ENCODE data around the gene TOP3B. TPM values are rescaled to one million over a fixed set of nuclear protein-coding genes. Genes with fewer than 3 reads are reported as not detected.

The TOP3B gene
- total and polyA plus RNA-seq, 2 experiments from 2014 or later, result 35.7 to 77.7 TPM

- Histone ChIP-seq H3K79me2 (replicated peaks; ENCODE audit: insufficient read depth) (peaks cover 20% of the 10 kb centered on the region), H3K36me3 (ENCODE audit: insufficient read depth) (no peaks in the 10 kb centered on the region), H3K4me1 (ENCODE audit: insufficient read depth) (peaks cover 3% of the 10 kb centered on the region; the same call in 1 of the 2 replicates), H3K4me3 (no peak overlapping the region), H3K27me3 (ENCODE audit: insufficient read depth) (peaks cover 67% of the 10 kb centered on the region), H3K4me2 (no peak overlapping the region), H4K20me1 (replicated peaks; ENCODE audit: insufficient read depth) (peaks cover 10% of the 10 kb centered on the region), H2AFZ (peak overlapping the region; percentile 59), H3K27ac (ENCODE audit: low read depth) (no peak overlapping the region), H3F3A (replicated peaks; ENCODE audit: low read depth) (no peaks in the 10 kb centered on the region; the same call in 1 of the 2 replicates), H3K9me2 (ENCODE audit: insufficient read depth) (no peaks in the 10 kb centered on the region)
- Mint-ChIP-seq H3K4me1 (peaks cover 6% of the 10 kb centered on the region), H3K9me3 (no peaks in the 10 kb centered on the region), H3K27ac (no peak overlapping the region), H3K27me3 (ENCODE audit: insufficient read depth, low read depth, poor library complexity) (peaks cover 39% of the 10 kb centered on the region), H3K4me3 (no peak overlapping the region), H3K36me3 (ENCODE audit: low read depth) (no peaks in the 10 kb centered on the region)
- ATAC-seq (no peak), DNase-seq (ENCODE audit: low spot score) (no peak)
- TF ChIP-seq CTCF (conservative IDR thresholded peaks at IDR 0.05; ENCODE audit: low read depth in 2 of 2) (no peak), ZNF114 (CRISPR knock-in tag; IDR thresholded peaks at IDR 0.05) (no peak), JUNB (IDR thresholded peaks at IDR 0.05; ENCODE audit: unreplicated experiment) (no peak), EZH2 (IDR thresholded peaks at IDR 0.05; ENCODE audit: low read depth, unreplicated experiment) (no peak), POLR2AphosphoS5 (IDR thresholded peaks at IDR 0.05; ENCODE audit: low read depth) (no peak), EZH2phosphoT487 (IDR thresholded peaks at IDR 0.05; ENCODE audit: unreplicated experiment) (no peak), ETS1 (IDR thresholded peaks at IDR 0.05) (no peak), STAT1 (IDR thresholded peaks at IDR 0.05; ENCODE audit: unreplicated experiment) (no peak), NANOG (IDR thresholded peaks at IDR 0.05; ENCODE audit: borderline replicate concordance) (no peak), ZNF331 (CRISPR knock-in tag; IDR thresholded peaks at IDR 0.05; ENCODE audit: low read depth) (no peak), CREB1 (CRISPR knock-in tag; IDR thresholded peaks at IDR 0.05; ENCODE audit: low read depth) (no peak)
- TF ChIP-seq, protein P1, sequence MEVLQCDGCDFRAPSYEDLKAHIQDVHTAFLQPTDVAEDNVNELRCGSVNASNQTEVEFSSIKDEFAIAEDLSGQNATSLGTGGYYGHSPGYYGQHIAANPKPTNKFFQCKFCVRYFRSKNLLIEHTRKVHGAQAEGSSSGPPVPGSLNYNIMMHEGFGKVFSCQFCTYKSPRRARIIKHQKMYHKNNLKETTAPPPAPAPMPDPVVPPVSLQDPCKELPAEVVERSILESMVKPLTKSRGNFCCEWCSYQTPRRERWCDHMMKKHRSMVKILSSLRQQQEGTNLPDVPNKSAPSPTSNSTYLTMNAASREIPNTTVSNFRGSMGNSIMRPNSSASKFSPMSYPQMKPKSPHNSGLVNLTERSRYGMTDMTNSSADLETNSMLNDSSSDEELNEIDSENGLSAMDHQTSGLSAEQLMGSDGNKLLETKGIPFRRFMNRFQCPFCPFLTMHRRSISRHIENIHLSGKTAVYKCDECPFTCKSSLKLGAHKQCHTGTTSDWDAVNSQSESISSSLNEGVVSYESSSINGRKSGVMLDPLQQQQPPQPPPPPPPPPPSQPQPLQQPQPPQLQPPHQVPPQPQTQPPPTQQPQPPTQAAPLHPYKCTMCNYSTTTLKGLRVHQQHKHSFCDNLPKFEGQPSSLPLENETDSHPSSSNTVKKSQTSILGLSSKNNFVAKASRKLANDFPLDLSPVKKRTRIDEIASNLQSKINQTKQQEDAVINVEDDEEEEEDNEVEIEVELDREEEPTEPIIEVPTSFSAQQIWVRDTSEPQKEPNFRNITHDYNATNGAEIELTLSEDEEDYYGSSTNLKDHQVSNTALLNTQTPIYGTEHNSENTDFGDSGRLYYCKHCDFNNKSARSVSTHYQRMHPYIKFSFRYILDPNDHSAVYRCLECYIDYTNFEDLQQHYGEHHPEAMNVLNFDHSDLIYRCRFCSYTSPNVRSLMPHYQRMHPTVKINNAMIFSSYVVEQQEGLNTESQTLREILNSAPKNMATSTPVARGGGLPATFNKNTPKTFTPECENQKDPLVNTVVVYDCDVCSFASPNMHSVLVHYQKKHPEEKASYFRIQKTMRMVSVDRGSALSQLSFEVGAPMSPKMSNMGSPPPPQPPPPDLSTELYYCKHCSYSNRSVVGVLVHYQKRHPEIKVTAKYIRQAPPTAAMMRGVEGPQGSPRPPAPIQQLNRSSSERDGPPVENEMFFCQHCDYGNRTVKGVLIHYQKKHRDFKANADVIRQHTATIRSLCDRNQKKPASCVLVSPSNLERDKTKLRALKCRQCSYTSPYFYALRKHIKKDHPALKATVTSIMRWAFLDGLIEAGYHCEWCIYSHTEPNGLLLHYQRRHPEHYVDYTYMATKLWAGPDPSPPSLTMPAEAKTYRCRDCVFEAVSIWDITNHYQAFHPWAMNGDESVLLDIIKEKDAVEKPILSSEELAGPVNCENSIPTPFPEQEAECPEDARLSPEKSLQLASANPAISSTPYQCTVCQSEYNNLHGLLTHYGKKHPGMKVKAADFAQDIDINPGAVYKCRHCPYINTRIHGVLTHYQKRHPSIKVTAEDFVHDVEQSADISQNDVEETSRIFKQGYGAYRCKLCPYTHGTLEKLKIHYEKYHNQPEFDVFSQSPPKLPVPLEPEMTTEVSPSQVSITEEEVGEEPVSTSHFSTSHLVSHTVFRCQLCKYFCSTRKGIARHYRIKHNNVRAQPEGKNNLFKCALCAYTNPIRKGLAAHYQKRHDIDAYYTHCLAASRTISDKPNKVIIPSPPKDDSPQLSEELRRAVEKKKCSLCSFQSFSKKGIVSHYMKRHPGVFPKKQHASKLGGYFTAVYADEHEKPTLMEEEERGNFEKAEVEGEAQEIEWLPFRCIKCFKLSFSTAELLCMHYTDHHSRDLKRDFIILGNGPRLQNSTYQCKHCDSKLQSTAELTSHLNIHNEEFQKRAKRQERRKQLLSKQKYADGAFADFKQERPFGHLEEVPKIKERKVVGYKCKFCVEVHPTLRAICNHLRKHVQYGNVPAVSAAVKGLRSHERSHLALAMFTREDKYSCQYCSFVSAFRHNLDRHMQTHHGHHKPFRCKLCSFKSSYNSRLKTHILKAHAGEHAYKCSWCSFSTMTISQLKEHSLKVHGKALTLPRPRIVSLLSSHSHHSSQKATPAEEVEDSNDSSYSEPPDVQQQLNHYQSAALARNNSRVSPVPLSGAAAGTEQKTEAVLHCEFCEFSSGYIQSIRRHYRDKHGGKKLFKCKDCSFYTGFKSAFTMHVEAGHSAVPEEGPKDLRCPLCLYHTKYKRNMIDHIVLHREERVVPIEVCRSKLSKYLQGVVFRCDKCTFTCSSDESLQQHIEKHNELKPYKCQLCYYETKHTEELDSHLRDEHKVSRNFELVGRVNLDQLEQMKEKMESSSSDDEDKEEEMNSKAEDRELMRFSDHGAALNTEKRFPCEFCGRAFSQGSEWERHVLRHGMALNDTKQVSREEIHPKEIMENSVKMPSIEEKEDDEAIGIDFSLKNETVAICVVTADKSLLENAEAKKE (CRISPR knock-in tag; IDR thresholded peaks at IDR 0.05), result no peak
- TF ChIP-seq, protein P2, sequence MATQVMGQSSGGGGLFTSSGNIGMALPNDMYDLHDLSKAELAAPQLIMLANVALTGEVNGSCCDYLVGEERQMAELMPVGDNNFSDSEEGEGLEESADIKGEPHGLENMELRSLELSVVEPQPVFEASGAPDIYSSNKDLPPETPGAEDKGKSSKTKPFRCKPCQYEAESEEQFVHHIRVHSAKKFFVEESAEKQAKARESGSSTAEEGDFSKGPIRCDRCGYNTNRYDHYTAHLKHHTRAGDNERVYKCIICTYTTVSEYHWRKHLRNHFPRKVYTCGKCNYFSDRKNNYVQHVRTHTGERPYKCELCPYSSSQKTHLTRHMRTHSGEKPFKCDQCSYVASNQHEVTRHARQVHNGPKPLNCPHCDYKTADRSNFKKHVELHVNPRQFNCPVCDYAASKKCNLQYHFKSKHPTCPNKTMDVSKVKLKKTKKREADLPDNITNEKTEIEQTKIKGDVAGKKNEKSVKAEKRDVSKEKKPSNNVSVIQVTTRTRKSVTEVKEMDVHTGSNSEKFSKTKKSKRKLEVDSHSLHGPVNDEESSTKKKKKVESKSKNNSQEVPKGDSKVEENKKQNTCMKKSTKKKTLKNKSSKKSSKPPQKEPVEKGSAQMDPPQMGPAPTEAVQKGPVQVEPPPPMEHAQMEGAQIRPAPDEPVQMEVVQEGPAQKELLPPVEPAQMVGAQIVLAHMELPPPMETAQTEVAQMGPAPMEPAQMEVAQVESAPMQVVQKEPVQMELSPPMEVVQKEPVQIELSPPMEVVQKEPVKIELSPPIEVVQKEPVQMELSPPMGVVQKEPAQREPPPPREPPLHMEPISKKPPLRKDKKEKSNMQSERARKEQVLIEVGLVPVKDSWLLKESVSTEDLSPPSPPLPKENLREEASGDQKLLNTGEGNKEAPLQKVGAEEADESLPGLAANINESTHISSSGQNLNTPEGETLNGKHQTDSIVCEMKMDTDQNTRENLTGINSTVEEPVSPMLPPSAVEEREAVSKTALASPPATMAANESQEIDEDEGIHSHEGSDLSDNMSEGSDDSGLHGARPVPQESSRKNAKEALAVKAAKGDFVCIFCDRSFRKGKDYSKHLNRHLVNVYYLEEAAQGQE (IDR thresholded peaks at IDR 0.05; ENCODE audit: unreplicated experiment), result no peak
Observed at GRCh38 chr22:21985214-21985613, 2.6 kb upstream of the TOP3B start.

Data from GM23338 (cell line).